IMR-90 (cell line): Measurements from ENCODE around the gene TDG. TPM values are rescaled to one million over a fixed set of nuclear protein-coding genes. Genes with fewer than 3 reads are reported as not detected.

Experiments
- ATAC-seq: fragments of 200-7000 bp; cut with Tn5 transposase; 2 replicates; pipeline ENCODE4 v1.9.1; 2020; ENCODE audit warnings: low read depth, mild to moderate bottlenecking, moderate library complexity
- BruUV-seq: library from RNA; stranded (reverse); fragments of 400-500 nt; replicated peaks from 2 replicates; lab custom pipeline; 2021; lab: Mats Ljungman, UMichigan
- CTCF ChIA-PET: fragments of 300-600 bp; formaldehyde crosslinking; extraction: SDS; loops from one replicate; lab custom pipeline; 2021; ENCODE audit warnings: antibody characterized with exemption; lab: Yijun Ruan, JAX
- POLR2A ChIA-PET: fragments of 300-600 bp; sonication (Branson Sonifier 250); formaldehyde crosslinking; loops from one replicate; lab custom pipeline; 2022; ENCODE audit warnings: antibody characterized with exemption; ENCODE audit not compliant: unreplicated experiment; lab: Charles Lee
- DNase-seq: peaks from one replicate; pipeline ENCODE4 v3.0.0; 2013
- H2AFZ ChIP-seq: replicated peaks from 2 replicates; pipeline ENCODE3; 2013; ENCODE audit warnings: low read length, mild to moderate bottlenecking; ENCODE audit not compliant: poor library complexity
- H2AK5ac ChIP-seq: 2 replicates; pipeline ENCODE4 v1.6.1; 2013; ENCODE audit warnings: low read depth, low read length, inconsistent platforms
- H2AK9ac ChIP-seq: replicated peaks from 2 replicates; pipeline ENCODE3; 2013; ENCODE audit warnings: mild to moderate bottlenecking, low read depth, low read length, moderate library complexity; ENCODE audit not compliant: poor library complexity
- H2BK120ac ChIP-seq: 2 replicates; pipeline ENCODE4 v1.6.1; 2013; ENCODE audit warnings: low read depth, low read length, inconsistent platforms
- H2BK15ac ChIP-seq: 3 replicates; pipeline ENCODE4 v1.6.1; 2013; ENCODE audit warnings: low read depth, low read length, inconsistent platforms
- H2BK20ac ChIP-seq: 2 replicates; pipeline ENCODE4 v1.6.1; 2013; ENCODE audit warnings: low read depth, mild to moderate bottlenecking, inconsistent platforms, low read length, moderate library complexity
- H2BK5ac ChIP-seq: 2 replicates; pipeline ENCODE4 v1.6.1; 2013; ENCODE audit warnings: mild to moderate bottlenecking, low read depth, low read length, inconsistent platforms; ENCODE audit not compliant: poor library complexity, severe bottlenecking
- H3K14ac ChIP-seq: replicated peaks from 2 replicates; pipeline ENCODE4 v1.6.1; 2013; ENCODE audit warnings: low read depth, low read length, inconsistent platforms
- H3K18ac ChIP-seq: 2 replicates; pipeline ENCODE4 v1.6.1; 2013; ENCODE audit warnings: low read depth, low read length, control low read depth
- H3K23ac ChIP-seq: 2 replicates; pipeline ENCODE4 v1.6.1; 2013; ENCODE audit warnings: low read depth, low read length, inconsistent platforms
- H3K27ac ChIP-seq: 2 replicates; pipeline ENCODE4 v1.5.1; 2013; ENCODE audit warnings: mild to moderate bottlenecking, control low read depth, low read length; ENCODE audit not compliant: insufficient read depth
- H3K27me3 ChIP-seq: 2 replicates; pipeline ENCODE4 v1.6.1; 2013; ENCODE audit warnings: low read length; ENCODE audit not compliant: control insufficient read depth, insufficient read depth
- H3K36me3 ChIP-seq: 2 replicates; pipeline ENCODE4 v1.6.1; 2013; ENCODE audit warnings: low read length, mixed read lengths; ENCODE audit not compliant: control insufficient read depth, insufficient read depth
- H3K4ac ChIP-seq: 2 replicates; pipeline ENCODE4 v1.6.1; 2013; ENCODE audit warnings: low read depth, low read length, inconsistent platforms
- H3K4me1 ChIP-seq: 2 replicates; pipeline ENCODE4 v1.6.1; 2013; ENCODE audit warnings: low read length, mixed read lengths; ENCODE audit not compliant: control insufficient read depth, insufficient read depth
- H3K4me2 ChIP-seq: 2 replicates; pipeline ENCODE4 v1.6.1; 2013; ENCODE audit warnings: low read depth, mild to moderate bottlenecking, control low read depth, low read length, moderate library complexity
- H3K4me3 ChIP-seq: 2 replicates; pipeline ENCODE4 v1.5.1; 2013; ENCODE audit warnings: low read depth, mild to moderate bottlenecking, control low read depth, low read length, moderate library complexity; ENCODE audit not compliant: insufficient read depth
- H3K56ac ChIP-seq: 2 replicates; pipeline ENCODE4 v1.6.1; 2013; ENCODE audit warnings: low read length, inconsistent platforms; ENCODE audit not compliant: insufficient read depth; ENCODE audit errors: extremely low read depth
- H3K79me1 ChIP-seq, 2 experiments: 2 replicates each; pipeline ENCODE4 v1.6.1; 2013; ENCODE audit warnings: low read length in 2 of 2, inconsistent platforms in 1 of 2, low read depth in 1 of 2
- H3K9ac ChIP-seq: 2 replicates; pipeline ENCODE4 v1.6.1; 2013; ENCODE audit warnings: low read depth, low read length, control low read depth
- H3K9me1 ChIP-seq: 2 replicates; pipeline ENCODE4 v1.6.1; 2013; ENCODE audit warnings: low read length, inconsistent platforms; ENCODE audit not compliant: insufficient read depth
- H3K9me3 ChIP-seq: 2 replicates; pipeline ENCODE4 v1.6.1; 2013; ENCODE audit warnings: low read length; ENCODE audit not compliant: control insufficient read depth, insufficient read depth
- H4K20me1 ChIP-seq: 2 replicates; pipeline ENCODE4 v1.6.1; 2013; ENCODE audit warnings: low read length, inconsistent platforms; ENCODE audit not compliant: insufficient read depth
- H4K5ac ChIP-seq: 2 replicates; pipeline ENCODE4 v1.6.1; 2013; ENCODE audit warnings: mild to moderate bottlenecking, low read depth, low read length, control low read depth
- H4K8ac ChIP-seq, 2 experiments: 2 replicates each; pipeline ENCODE4 v1.6.1; 2013; ENCODE audit warnings: low read depth in 2 of 2, low read length in 2 of 2, control low read depth in 1 of 2, inconsistent platforms in 1 of 2
- H4K91ac ChIP-seq: 2 replicates; pipeline ENCODE4 v1.6.1; 2013; ENCODE audit warnings: low read depth, low read length, inconsistent platforms; ENCODE audit not compliant: insufficient read depth
- CHD1 ChIP-seq: IDR thresholded peaks from 2 replicates; pipeline ENCODE4 v1.6.1; 2012; ENCODE audit warnings: low read depth, low read length, improper control_type of control experiment
- FOS ChIP-seq: fragments of 150-350 bp; IDR thresholded peaks from 2 replicates; pipeline ENCODE4 v1.6.1; 2016; ENCODE audit warnings: low read depth, low read length
- MAZ ChIP-seq: IDR thresholded peaks from 2 replicates; pipeline ENCODE4 v1.6.1; 2012; ENCODE audit warnings: low read depth, mild to moderate bottlenecking, low read length, improper control_type of control experiment, moderate library complexity, borderline replicate concordance
- RAD21 ChIP-seq: IDR thresholded peaks from 2 replicates; pipeline ENCODE4 v1.6.1; 2012; ENCODE audit warnings: low read length, improper control_type of control experiment
- WGBS, 2 experiments: methylation state at CpG; one replicate each; pipeline versions ENCODE4 v1.1.5 to v1.1.7; 2013; ENCODE audit warnings: missing lambda C conversion rate in 2 of 2; ENCODE audit not compliant: insufficient read length in 1 of 2; ENCODE audit errors: extremely low coverage in 2 of 2; 5-methylcytosine and 5-hydroxymethylcytosine counted together
- dilution Hi-C: fragments of 300-500 bp; cut with HindIII; formaldehyde crosslinking; loops from one replicate; pipeline ENCODE4 v1.14.3; 2018; ENCODE audit warnings: low sequenced_read_pairs; ENCODE audit not compliant: unreplicated experiment
- in situ Hi-C: fragments of 300-500 bp; cut with MboI; formaldehyde crosslinking; loops from 3 replicates; pipeline ENCODE4 v1.14.3; 2019; ENCODE audit warnings: low sequenced_read_pairs, inconsistent platforms, mixed read lengths
- intact Hi-C: fragments of 100-400 bp; cut with micrococcal nuclease; formaldehyde crosslinking; loops from 2 replicates; pipeline ENCODE4 v1.10.0; 2022
- polyA plus RNA-seq, 3 experiments: library from polyadenylated mRNA; depleted of rRNA; stranded (reverse); fragments of >200 nt; gene quantifications; 2 replicates each; pipeline ENCODE4 v1.2.3, GENCODE V29; 2012; ENCODE audit warnings: low replicate concordance in 1 of 3
- total RNA-seq: library from RNA; depleted of rRNA; stranded (reverse); fragments of >200 nt; gene quantifications from 2 replicates; pipeline ENCODE4 v1.2.3, GENCODE V29; 2012
- TF ChIP-seq, protein P1 (sequence below): conservative IDR thresholded peaks from 2 replicates; pipeline ENCODE4 v1.5.1; 2012; ENCODE audit warnings: mild to moderate bottlenecking, low read depth, low read length, improper control_type of control experiment

TDG gene
- total and polyA plus RNA-seq, 2 of the 4 experiments (the other 2 are of a cell fraction) = 14.0 to 14.7 TPM

DNA sequence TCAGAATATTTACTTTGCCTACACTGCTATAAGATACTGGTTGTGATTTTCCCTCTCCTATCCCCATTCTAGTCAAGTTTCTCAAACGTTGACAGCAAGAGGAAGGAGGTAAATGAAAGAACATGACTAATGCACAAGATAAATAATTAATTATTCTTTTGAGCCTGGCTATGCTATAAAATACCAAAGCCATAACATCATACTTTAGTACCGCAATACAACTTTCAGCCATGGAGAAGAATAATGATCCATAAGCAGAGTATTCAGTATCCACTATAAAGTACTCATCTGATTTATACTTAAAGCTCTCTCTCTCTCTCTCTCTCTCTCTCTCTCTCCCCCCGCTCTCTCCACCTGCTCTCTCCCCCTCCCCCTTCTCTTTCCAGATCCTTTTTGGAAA lies 41.3 kb downstream of the TDG start:
- H3K4ac ChIP-seq = peak overlapping the region; percentile 34; the same call in 1 of the 2 replicates
- CTCF ChIA-PET = no interaction called here
- no peaks in the 10 kb centered on the region for H3K36me3 ChIP-seq
- intact Hi-C loops = no loop called here
- BruUV-seq = no TSS peak
- no peak overlapping the region for H3K14ac ChIP-seq
- dilution Hi-C loops = no loop called here
- no peaks in the 10 kb centered on the region for H4K20me1 ChIP-seq
- H3K23ac ChIP-seq = peak overlapping the region; percentile 6; the same call in 1 of the 2 replicates
- peak overlapping the region; percentile 61; the same call in 1 of the 2 replicates for H3K18ac ChIP-seq
- H3K9me3 ChIP-seq = 0 out of 2 replicates have a peak, but pooled peaks cover 2% of the 10 kb centered on the region
- H3K4me2 ChIP-seq = peak overlapping the region; percentile 57; the same call in 1 of the 2 replicates
- H3K27me3 ChIP-seq = no peaks in the 10 kb centered on the region
- POLR2A ChIA-PET = no interaction called here
- H3K4me3 ChIP-seq = no peak overlapping the region
- H3K79me1 ChIP-seq = peaks cover 0 to 12% of the 10 kb centered on the region in 2 experiments; a peak in 3 of 4 replicates
- H3K4me1 ChIP-seq = peaks cover 15% of the 10 kb centered on the region
- no peak overlapping the region for H3K9ac ChIP-seq
- no peak overlapping the region for H2BK15ac ChIP-seq
- ATAC-seq = peak; percentile 71
- H4K91ac ChIP-seq = 0 out of 2 replicates have a peak overlapping the region, but pooled peaks have one; percentile 19
- peaks cover 9% of the 10 kb centered on the region for H3K9me1 ChIP-seq
- peak overlapping the region; percentile 85 for H2BK120ac ChIP-seq
- peak overlapping the region; percentile 72; the same call in 1 of the 2 replicates for H2BK20ac ChIP-seq
- TF ChIP-seq, protein P1, sequence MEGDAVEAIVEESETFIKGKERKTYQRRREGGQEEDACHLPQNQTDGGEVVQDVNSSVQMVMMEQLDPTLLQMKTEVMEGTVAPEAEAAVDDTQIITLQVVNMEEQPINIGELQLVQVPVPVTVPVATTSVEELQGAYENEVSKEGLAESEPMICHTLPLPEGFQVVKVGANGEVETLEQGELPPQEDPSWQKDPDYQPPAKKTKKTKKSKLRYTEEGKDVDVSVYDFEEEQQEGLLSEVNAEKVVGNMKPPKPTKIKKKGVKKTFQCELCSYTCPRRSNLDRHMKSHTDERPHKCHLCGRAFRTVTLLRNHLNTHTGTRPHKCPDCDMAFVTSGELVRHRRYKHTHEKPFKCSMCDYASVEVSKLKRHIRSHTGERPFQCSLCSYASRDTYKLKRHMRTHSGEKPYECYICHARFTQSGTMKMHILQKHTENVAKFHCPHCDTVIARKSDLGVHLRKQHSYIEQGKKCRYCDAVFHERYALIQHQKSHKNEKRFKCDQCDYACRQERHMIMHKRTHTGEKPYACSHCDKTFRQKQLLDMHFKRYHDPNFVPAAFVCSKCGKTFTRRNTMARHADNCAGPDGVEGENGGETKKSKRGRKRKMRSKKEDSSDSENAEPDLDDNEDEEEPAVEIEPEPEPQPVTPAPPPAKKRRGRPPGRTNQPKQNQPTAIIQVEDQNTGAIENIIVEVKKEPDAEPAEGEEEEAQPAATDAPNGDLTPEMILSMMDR = no peak
- TF ChIP-seq MAZ (no peak), CHD1 (no peak), FOS (0 out of 2 replicates have a peak, but pooled peaks have one; percentile 21), RAD21 (no peak)
- H4K8ac ChIP-seq = no peak overlapping the region
- peak overlapping the region; percentile 49 for H2BK5ac ChIP-seq
- H2AK9ac ChIP-seq = no peak overlapping the region
- no peak overlapping the region for H2AK5ac ChIP-seq
- WGBS, 2 experiments = no CpG with 5 or more reads among the region's 3 CpGs
- H2AFZ ChIP-seq = no peak overlapping the region
- no peak overlapping the region for H4K5ac ChIP-seq
- H3K56ac ChIP-seq = peak overlapping the region; percentile 14; the same call in 1 of the 2 replicates
- DNase-seq = peak; percentile 85
- in situ Hi-C loops = no loop called here
- H3K27ac ChIP-seq = peak overlapping the region; percentile 55; the same call in 1 of the 2 replicates
